NT2/D1 (cell line): ENCODE results near the gene PDE4B.

ENCODE experiments used
- YY1 ChIP-seq: IDR thresholded peaks from 2 replicates; pipeline ENCODE4 v1.6.1; 2011; ENCODE audit not compliant: insufficient read length, insufficient read depth
- ZNF274 ChIP-seq: IDR thresholded peaks from 2 replicates; pipeline ENCODE4 v1.6.1; 2011; ENCODE audit warnings: mild to moderate bottlenecking, low read depth, low read length

DNA sequence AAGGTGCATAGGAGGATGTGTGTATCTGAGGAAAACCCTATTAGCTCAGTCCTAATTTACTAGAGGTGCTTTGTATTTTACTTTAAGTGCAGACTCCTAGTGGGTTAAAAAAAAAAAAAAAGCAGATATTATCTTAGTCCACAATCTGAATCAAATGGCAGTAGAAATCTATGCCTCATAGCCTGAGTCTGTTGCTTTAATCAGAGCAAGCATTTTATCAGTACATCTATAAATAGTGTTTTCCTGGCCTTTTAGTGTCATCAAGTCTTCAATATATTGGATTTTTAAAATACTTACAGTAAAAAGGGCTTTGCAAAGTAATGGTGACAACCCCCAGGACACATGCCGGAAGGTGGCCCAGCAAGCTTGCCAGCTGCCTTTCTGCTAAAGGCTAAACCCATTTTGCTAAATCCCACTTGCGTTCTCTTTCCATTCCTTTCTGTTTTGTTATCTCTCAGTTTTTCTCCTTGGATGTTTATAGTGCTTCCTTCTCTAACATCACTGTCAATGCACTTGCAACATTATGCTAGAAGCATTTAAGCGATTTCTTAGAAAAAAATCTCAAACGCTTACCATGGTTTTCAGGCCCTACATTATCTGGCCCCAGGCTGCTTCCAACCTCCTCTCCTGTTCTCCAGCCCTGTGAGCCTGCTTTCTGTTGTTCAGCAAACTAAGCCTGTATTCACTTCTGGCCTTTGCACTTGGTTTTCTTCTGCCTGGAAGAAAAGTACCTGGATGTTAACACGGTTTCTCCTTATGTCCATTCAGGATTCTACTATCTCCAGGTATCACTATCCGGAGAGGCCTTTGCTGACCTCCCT is 206.3 kb downstream of the PDE4B start:
- TF ChIP-seq YY1 (no peak), ZNF274 (no peak)
